ENCODE data around the gene OR13A1.

DNA sequence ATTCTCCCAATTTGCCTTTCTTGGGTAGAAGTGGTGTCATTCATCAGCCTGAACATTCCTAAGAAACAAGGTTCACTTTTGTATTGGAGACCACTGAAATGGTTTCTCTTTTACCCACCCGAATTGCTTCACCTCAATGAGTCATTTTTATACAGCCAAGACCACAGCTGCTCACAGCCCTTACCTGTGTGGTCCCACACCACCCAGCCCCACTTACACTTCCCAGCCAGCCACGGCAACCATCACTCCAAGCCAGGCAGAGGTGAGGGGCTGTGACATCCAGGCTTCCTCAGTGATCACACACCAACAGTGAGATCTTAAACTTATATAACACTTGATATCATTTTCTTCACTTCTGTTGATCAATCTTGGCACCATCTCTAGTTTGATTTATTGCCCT, 20.7 kb downstream of the OR13A1 start:
- TF ChIP-seq, protein P1, sequence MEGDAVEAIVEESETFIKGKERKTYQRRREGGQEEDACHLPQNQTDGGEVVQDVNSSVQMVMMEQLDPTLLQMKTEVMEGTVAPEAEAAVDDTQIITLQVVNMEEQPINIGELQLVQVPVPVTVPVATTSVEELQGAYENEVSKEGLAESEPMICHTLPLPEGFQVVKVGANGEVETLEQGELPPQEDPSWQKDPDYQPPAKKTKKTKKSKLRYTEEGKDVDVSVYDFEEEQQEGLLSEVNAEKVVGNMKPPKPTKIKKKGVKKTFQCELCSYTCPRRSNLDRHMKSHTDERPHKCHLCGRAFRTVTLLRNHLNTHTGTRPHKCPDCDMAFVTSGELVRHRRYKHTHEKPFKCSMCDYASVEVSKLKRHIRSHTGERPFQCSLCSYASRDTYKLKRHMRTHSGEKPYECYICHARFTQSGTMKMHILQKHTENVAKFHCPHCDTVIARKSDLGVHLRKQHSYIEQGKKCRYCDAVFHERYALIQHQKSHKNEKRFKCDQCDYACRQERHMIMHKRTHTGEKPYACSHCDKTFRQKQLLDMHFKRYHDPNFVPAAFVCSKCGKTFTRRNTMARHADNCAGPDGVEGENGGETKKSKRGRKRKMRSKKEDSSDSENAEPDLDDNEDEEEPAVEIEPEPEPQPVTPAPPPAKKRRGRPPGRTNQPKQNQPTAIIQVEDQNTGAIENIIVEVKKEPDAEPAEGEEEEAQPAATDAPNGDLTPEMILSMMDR (IDR thresholded peaks at IDR 0.05), result no peak
- TF ChIP-seq POLR2A (IDR thresholded peaks at IDR 0.05), result no peak
